GM21515 (cell line): ENCODE results near the gene HS3ST5.
"Not testable (repeated sequence)": the region's sequence is repeated elsewhere in the genome, so short reads cannot be mapped to it uniquely, and the experiment has no call there.

Source experiments
- ATAC-seq: cut with Tn5 transposase; IDR thresholded peaks from one replicate; pipeline ENCODE4 v1.9.1; 2021; ENCODE audit not compliant: unreplicated experiment

Gene HS3ST5

DNA sequence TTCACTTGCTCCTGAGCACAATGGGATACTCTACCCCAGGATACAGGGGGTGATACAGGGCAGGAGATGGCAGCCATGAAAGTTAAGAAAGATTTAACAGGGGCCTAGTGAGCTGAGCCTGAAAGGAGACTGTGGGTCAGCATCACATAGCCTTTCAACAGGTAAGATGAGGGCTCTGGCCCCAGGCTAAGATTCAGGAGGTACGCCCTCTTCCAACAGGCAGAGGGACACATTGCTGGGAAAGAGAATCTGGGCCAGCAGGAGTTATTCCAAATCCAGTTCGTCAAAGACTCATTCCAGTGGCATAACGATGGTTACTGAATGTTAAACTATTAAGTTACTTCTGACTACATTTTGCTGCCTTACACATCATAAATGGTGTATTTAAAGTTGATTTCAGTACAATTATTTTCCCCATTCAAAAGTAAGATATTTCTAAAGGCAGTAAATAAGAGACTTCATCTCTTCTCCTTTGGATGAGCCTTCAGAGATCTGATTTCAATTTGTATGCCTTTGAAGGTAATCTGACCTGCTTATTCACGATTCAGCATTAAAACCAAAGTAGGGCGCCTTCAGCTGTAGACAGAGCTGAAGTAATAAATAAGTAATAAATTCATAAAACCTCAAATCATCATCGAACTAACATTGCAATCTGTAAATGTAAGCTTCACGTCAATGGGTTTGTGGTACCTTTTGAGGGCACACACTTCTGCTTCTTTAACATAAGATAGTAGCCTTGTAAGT, 62.4 kb downstream of the HS3ST5 start:
- ATAC-seq: no peak

DNA sequence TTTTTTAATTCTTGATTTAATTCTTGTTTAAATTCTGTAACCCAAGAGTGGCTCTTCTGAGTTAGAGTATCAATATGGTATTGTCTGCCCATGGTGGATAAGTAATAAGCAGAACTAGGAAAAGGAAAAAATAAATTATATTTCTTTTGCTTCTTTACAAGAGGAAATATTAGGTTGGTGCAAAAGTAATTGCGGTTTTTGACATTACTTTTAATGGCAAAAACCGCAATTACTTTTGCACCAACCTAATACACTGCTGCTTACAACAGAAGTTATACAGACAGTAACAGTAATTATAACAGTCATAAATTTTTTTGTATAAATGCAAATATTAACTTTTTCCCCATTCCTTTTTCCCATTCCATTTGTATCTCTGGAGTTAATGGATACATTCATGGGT, 65.6 kb downstream of the HS3ST5 start:
- ATAC-seq: no peak

DNA sequence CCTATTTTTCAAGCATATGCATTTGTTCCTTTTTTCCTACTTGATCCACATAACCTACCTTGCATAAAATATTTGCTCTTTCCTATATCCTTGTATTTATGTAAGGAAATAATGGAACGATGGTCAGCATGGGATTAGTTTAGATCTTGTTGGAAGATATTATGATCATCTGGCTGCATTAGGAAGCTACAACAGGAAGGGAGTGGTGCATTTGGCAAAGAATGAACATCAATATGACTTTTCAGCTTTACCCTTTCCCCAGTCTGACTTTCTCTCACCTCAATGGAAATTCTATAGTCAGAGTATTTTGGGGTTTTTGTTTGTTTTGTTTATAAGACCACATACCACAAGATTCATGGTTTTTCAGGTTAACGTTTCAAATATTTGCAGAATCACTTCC, 66.0 kb downstream of the HS3ST5 start:
- ATAC-seq: no peak

GRCh38 chr6:114274836-114275235, 68.0 kb downstream of the HS3ST5 start:
- ATAC-seq: no peak

DNA sequence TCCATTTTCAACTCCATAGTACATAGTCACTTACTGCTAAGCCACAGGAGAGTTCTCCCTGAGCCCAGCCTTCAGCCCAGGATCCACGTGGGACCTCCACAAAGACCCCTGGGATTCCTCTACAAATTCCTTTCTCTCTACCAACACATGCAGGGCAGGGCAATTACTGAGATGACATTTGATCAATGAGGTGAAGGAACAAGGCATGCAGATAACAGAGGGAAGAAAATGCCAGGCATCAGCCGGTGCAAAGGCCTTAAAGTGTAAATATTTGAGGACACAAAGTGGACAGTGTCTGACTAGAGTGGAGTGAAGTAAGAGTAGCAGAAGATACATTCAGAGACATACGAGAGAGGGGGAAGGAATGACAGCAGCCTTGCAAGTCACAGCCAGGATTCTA, 70.2 kb downstream of the HS3ST5 start:
- no peak for ATAC-seq

GRCh38 chr6:114271405-114271804, 71.4 kb downstream of the HS3ST5 start:
- ATAC-seq: no peak

- ATAC-seq: no peak
These were observed 74.9 kb downstream of the HS3ST5 start for GRCh38 chr6:114267897-114268296.

DNA sequence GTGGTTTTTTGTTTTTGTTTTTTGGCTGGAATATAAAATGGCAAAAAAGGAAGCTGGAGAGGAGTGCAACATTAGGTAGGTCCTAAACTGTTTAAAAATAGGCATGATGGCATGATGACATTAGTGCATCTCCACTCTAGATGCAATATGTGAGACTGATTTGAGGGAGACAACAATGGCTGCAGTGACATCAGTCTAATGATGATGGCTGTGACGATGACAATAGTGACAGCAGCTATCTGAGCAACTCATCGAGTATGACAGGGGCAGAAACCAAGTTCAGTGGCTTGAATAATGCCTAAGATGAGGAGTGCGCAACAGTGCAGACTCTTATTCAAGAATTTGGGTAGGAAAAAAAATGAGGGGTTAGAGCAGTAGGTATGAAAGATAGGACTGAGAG, 82.0 kb downstream of the HS3ST5 start:
- ATAC-seq: no peak

DNA sequence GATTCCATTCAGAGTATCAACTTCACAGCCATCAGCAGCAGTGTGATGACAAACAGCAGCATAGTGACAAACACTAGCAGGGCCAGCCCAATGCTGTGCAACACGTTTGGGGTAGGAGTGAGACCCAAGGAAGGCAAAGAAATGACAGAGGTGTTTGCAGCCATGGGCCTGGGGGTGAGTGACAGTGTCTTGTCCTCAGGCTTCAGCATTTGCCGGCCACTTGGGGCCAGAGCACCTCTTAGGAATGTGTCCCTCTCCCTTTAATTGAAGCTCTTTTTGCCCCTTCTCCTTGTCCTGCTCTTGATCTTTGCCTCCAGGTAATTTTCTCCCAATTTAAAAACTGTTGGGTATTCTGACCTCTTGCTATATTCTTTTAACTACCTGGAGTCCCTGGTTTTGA, 84.4 kb downstream of the HS3ST5 start:
- ATAC-seq: no peak

DNA sequence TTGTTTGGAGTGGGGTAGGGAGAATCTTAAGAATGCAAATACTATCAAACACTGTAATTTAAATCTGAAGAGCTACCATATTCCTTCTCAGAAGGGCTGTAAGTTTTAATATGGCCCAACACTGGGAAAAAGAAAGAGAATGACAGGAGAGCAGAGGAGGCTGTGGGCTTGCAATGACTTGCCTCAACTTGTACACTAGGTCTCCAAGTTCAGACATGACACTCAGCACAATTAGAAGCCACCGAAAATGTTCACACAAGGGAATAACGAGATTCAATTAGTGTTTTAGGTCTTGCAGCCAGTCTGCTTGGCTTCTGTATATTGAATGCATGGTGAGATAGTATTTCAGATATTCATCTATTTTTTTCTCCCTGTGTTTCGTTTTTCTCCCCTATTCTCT, 89.4 kb downstream of the HS3ST5 start:
- no peak for ATAC-seq

DNA sequence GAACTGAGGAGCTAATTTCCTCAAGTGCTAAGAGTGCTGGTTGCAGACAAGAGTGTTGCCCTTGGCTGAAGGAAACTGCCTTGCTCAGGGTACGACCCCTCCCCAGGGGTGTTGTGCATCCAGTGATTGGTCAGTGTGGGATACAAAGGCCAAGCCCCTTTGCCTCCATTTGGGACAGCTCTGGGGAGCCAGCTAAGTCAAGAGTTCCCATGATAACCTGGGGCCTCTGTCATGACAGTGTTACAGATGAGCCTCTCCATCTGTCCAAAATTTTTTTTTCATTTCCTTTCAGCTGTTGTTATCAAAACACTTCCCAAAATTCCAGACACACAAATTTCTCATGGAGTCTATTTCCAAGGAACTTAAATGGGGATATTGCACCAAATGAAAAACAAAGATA, 93.3 kb downstream of the HS3ST5 start:
- no peak for ATAC-seq

DNA sequence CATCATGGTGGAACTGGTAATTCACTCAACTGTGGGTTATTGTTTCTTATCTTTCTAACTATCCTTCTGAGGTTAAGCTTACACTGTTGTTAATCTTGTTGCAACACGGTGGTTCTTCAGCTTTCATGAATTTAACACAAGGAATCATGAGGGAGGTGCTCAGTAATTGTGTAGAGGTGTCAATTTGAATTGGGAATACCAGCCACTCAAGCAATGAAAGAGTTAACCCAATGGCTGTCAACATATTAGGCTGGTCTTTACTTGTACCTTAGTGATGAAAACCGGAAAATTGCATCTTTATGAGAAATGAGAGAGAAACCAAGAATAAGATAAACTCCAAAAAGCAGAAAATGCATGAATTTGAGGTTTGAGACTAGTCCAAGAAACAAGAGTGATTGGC, 95.7 kb downstream of the HS3ST5 start:
- no peak for ATAC-seq

DNA sequence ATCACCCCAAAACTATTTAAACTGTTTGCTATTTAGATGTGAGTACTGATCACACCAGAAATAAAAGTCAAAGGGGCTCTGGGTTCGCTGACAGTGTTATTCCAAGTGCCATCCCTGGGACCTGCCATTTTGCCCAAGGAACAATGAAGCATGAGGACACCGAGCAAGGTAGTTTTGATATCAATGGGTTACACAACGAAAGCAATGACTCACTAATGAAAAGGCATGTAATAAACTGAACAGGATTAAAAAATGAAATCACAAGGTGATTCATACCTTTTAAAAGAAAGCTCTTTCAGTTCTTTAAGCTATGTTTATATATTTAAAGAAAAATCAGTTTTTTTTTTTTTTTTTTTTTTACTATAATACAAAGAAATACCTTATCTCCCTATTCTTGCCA, 102.0 kb downstream of the HS3ST5 start:
- no peak for ATAC-seq

GRCh38 chr6:114228675-114229074, 114.1 kb downstream of the HS3ST5 start:
- no peak for ATAC-seq

- no peak for ATAC-seq
These were observed 114.8 kb downstream of the HS3ST5 start for GRCh38 chr6:114227944-114228468.

- no peak for ATAC-seq
These were observed 122.6 kb downstream of the HS3ST5 start for GRCh38 chr6:114220241-114220640.

DNA sequence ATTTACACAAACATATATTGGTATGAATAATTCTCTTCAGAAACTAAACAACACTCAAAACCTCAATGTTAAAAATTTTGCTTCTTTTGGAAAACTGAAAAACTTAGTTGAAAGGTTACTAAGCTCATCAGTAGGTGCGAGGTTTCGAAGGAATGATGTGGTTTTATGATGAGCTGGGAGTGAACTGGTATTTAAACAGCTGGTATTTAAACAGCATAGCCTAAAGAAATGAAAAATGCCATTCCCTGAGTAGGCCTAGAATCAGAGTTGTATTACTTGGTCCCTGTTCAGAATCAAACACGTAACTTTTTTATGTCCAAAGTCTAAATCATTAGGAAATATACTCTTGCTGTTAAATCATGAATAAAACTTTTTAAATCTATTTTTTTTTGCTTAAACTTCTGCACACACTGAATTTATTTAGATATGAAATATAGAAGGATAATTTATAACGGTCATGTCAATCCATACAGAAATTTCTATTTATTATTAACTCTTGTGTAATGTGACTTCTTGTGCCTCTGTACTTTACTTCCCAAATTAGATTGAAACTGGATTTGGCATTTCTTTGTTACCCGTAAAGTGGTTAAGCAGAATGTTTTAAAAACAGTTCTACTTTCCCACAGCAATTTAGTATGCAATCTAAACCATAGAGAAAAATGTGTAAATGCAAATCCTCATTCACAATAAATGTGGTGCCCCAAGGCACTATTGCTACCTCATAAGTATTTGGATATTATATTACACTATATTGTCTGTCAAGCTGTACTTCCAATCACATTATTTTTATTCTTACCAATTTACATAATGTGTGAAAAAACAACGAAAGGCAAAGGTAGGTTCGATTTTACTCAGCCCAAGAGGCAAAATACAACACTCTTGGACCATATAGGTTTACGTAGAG, 124.1 kb downstream of the HS3ST5 start:
- ATAC-seq: no peak

DNA sequence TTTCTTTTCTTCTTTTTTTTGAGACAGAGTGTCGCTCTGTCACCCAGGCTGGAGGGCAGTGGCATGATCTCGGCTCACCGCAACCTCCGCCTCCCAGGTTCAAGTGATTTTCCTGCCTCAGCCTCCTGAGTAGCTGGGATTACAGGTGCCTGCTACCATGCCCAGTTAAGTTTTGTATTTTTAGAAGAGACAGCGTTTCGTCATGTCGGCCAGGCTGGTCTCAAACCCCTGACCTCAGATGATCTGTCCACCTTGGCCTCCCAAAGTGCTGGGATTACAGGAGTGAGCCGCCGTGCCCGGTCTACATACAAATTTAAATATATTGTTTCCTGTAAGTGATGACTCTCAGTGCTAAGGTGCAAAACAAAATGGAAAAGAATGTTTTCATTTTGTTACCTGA, 124.8 kb downstream of the HS3ST5 start:
- ATAC-seq: not testable (repeated sequence)

- ATAC-seq: no peak
These were observed 125.9 kb downstream of the HS3ST5 start for GRCh38 chr6:114216789-114217467.

- no peak for ATAC-seq
These were observed 132.4 kb downstream of the HS3ST5 start for GRCh38 chr6:114210467-114210866.

DNA sequence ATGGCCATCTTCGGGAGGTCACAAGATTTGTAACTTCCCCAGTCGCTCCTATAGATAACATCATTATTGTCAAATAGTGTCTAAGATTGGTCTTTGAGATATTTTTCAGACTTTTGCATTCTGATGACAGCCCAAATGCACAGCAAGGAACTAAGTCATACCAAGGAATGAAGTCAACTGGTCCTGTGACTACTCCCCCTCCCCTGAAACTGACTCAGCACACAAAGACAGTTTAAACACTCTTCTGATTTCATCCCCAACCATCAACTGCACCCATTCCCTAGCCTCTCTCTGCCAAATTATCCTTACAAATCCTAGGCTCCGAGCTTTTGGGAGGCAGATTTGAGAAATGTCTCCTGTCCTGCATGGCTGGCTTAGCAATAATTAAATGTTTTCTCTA, 139.4 kb downstream of the HS3ST5 start:
- ATAC-seq: no peak
